Keratinocyte (primary cell): ENCODE results near the gene DRD2. TPM values are rescaled to one million over a fixed set of nuclear protein-coding genes. Genes with fewer than 3 reads are reported as not detected.

Experiments used
- DNase-seq: peaks from one replicate; pipeline ENCODE4 v3.0.0-alpha.2; 2011; ENCODE audit warnings: low read depth, missing footprints, low spot score
- FAIRE-seq: peaks from 2 replicates; lab custom pipeline; 2011; peaks lifted over from hg19 to GRCh38; lab: Jason Lieb, UNC
- H2AFZ ChIP-seq: 2 replicates; pipeline ENCODE4 v1.6.0; 2012; ENCODE audit warnings: low read length, control low read depth, inconsistent platforms; ENCODE audit not compliant: control insufficient read depth
- H3K27ac ChIP-seq: 2 replicates; pipeline ENCODE4 v1.5.1; 2011; ENCODE audit warnings: low read length; ENCODE audit not compliant: control insufficient read depth, insufficient read depth
- H3K27me3 ChIP-seq: 3 replicates; pipeline ENCODE4 v1.6.0; 2011; ENCODE audit warnings: low read length; ENCODE audit not compliant: control insufficient read depth, insufficient read depth; ENCODE audit errors: extremely low read depth
- H3K36me3 ChIP-seq, 2 experiments: 2 replicates in 1 of 2; 3 replicates in 1 of 2; pipeline ENCODE4 v1.5.1; 2011; ENCODE audit warnings: low read length in 2 of 2, mild to moderate bottlenecking in 1 of 2; ENCODE audit not compliant: control insufficient read depth in 2 of 2, insufficient read depth in 2 of 2; ENCODE audit errors: extremely low read depth in 1 of 2
- H3K4me1 ChIP-seq: 3 replicates; pipeline ENCODE4 v1.5.1; 2011; ENCODE audit warnings: low read length; ENCODE audit not compliant: control insufficient read depth, insufficient read depth; ENCODE audit errors: extremely low read depth
- H3K4me2 ChIP-seq: 3 replicates; pipeline ENCODE4 v1.6.0; 2011; ENCODE audit warnings: low read depth, low read length; ENCODE audit not compliant: control insufficient read depth, insufficient read depth; ENCODE audit errors: extremely low read depth
- H3K4me3 ChIP-seq, 3 experiments: fragments of 200-600 bp in 1 of 3; sonication (generic) in 1 of 3; 2 replicates in 2 of 3; 3 replicates in 1 of 3; pipeline ENCODE4 v1.5.1; 2011 to 2016; ENCODE audit warnings: low read length in 3 of 3, mild to moderate bottlenecking in 3 of 3, control low read depth in 2 of 3, inconsistent platforms in 1 of 3, low read depth in 1 of 3, mixed read lengths in 1 of 3, mixed run types in 1 of 3, moderate library complexity in 1 of 3; ENCODE audit not compliant: control insufficient read depth in 2 of 3, insufficient read depth in 2 of 3; ENCODE audit errors: extremely low read depth in 1 of 3
- H3K79me2 ChIP-seq: 2 replicates; pipeline ENCODE4 v1.6.0; 2012; ENCODE audit warnings: low read length; ENCODE audit not compliant: control insufficient read depth, insufficient read depth
- H3K9ac ChIP-seq: 3 replicates; pipeline ENCODE4 v1.6.0; 2011; ENCODE audit warnings: low read length; ENCODE audit not compliant: control insufficient read depth, insufficient read depth; ENCODE audit errors: extremely low read depth
- H3K9me1 ChIP-seq: 3 replicates; pipeline ENCODE4 v1.6.0; 2011; ENCODE audit warnings: low read length; ENCODE audit not compliant: control insufficient read depth, insufficient read depth; ENCODE audit errors: extremely low read depth
- H3K9me3 ChIP-seq: 2 replicates; pipeline ENCODE4 v1.5.1; 2012; ENCODE audit warnings: low read depth, low read length; ENCODE audit not compliant: control insufficient read depth
- H4K20me1 ChIP-seq: 3 replicates; pipeline ENCODE4 v1.6.0; 2011; ENCODE audit warnings: low read length; ENCODE audit not compliant: control insufficient read depth, insufficient read depth; ENCODE audit errors: extremely low read depth
- EZH2 ChIP-seq: IDR thresholded peaks from one replicate; pipeline ENCODE4 v1.6.1; 2012; ENCODE audit warnings: inconsistent platforms, mild to moderate bottlenecking, low read length, moderate library complexity
- dilution Hi-C: fragments of 300-500 bp; cut with MboI; formaldehyde crosslinking; loops from one replicate; pipeline ENCODE4 v1.7.0; 2020; ENCODE audit warnings: low sequenced_read_pairs; ENCODE audit not compliant: extremely low pct_ligation_motif_present
- polyA plus RNA-seq, 5 experiments: library from polyadenylated mRNA; depleted of rRNA in 3 of 5; stranded (reverse) in 3 of 5; stranded (forward) in 1 of 5; unstranded in 1 of 5; fragments of >200 nt; gene quantifications; 1 replicate in 1 of 5; 2 replicates in 3 of 5; 3 replicates in 1 of 5; pipeline versions ENCODE4 v1.2.1 to v1.2.3, GENCODE V29; 2011 to 2012; ENCODE audit warnings: missing spikeins in 2 of 5, low read depth in 1 of 5, low replicate concordance in 1 of 5
- TF ChIP-seq, protein P1 (sequence below), 3 experiments: IDR thresholded peaks in 1 of 3; conservative IDR thresholded peaks in 1 of 3; optimal IDR thresholded peaks in 1 of 3; 2 replicates in 2 of 3; 3 replicates in 1 of 3; pipeline versions ENCODE3 to v1.5.1; 2011; ENCODE audit warnings: low read length in 3 of 3, mild to moderate bottlenecking in 3 of 3, moderate library complexity in 2 of 3, control low read depth in 1 of 3, inconsistent platforms in 1 of 3; ENCODE audit not compliant: insufficient read depth in 2 of 3; ENCODE audit errors: extremely low read depth in 1 of 3

The DRD2 gene
- polyA plus RNA-seq, 1 donor (not counting 4 experiments of a cell fraction or from before 2014, with no cell fraction given) = 0.26 TPM

DNA sequence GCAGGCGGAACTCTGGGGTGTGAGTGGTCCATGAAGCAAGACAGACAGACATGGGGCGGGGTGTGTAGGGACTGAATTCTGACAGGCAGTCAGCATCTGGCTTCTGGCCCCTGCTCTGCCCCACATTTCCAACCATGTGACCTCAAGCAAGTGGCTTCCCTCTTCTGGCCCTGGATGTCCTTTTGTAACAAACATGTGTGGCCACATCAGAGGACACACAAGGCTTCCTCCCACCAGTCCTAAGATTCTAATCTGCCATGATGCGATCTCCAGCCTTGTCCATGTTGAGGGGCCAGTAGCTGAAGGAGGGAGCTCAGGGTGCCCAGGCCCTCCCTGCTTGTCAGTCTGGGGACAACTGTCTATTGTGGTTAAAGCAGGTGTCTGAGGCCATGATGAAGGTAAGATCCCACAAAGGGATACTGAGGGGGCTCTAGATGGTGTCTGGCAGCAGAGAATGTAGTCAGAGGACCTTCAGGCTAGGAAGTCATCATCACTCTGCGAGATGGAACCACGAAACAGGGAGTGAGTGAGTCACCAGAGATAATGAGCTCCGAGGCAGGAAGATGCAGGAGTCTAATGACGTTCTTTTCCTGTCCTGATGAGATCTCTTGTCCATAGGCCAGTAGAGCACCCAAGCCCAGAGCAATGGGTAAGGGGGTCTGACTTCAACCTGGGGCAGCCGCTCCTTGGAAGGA lies 27.4 kb downstream of the DRD2 start:
- H4K20me1 ChIP-seq = no peaks in the 10 kb centered on the region
- peak overlapping the region; percentile 73 for H3K4me2 ChIP-seq
- peak; percentile 98 for FAIRE-seq
- H3K27me3 ChIP-seq = no peaks in the 10 kb centered on the region
- TF ChIP-seq EZH2 = no peak
- TF ChIP-seq, protein P1, sequence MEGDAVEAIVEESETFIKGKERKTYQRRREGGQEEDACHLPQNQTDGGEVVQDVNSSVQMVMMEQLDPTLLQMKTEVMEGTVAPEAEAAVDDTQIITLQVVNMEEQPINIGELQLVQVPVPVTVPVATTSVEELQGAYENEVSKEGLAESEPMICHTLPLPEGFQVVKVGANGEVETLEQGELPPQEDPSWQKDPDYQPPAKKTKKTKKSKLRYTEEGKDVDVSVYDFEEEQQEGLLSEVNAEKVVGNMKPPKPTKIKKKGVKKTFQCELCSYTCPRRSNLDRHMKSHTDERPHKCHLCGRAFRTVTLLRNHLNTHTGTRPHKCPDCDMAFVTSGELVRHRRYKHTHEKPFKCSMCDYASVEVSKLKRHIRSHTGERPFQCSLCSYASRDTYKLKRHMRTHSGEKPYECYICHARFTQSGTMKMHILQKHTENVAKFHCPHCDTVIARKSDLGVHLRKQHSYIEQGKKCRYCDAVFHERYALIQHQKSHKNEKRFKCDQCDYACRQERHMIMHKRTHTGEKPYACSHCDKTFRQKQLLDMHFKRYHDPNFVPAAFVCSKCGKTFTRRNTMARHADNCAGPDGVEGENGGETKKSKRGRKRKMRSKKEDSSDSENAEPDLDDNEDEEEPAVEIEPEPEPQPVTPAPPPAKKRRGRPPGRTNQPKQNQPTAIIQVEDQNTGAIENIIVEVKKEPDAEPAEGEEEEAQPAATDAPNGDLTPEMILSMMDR (optimal IDR thresholded peaks at IDR 0.05 in 1 of 3, IDR thresholded peaks at IDR 0.05 in 1 of 3, conservative IDR thresholded peaks at IDR 0.05 in 1 of 3; ENCODE audit: extremely low read depth in 1 of 3, insufficient read depth in 2 of 3, low read length in 3 of 3) = no peak
- H3K9me1 ChIP-seq = no peaks in the 10 kb centered on the region
- no peak overlapping the region for H3K4me3 ChIP-seq
- dilution Hi-C loops = no loop called here
- H3K27ac ChIP-seq = peak overlapping the region; percentile 86
- peak overlapping the region; percentile 65 for H3K9ac ChIP-seq
- no peaks in the 10 kb centered on the region for H3K36me3 ChIP-seq
- peak; percentile 65 for DNase-seq
- H3K9me3 ChIP-seq = no peaks in the 10 kb centered on the region
- no peaks in the 10 kb centered on the region for H3K79me2 ChIP-seq
- H3K4me1 ChIP-seq = peaks cover 33% of the 10 kb centered on the region
- no peak overlapping the region for H2AFZ ChIP-seq

DNA sequence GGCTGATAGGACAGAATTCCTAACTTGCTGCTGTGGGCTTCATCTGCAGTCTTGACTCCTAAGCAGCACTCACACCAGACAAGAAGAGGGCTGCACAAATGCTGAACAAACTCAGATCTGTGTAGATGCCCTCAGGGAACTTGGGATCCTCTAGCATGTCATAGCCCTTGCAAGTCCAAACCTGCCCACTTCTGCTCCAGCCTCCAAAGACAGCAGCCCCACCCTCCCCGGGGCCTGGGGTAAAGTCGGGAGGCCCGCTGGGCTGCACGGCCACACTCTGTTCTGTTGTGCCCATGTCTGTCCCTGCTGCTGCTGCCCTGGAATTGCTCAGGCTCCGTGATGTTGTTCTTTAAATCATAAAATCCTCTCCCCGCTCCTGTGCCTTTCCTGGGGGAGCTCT lies 28.3 kb downstream of the DRD2 start:
- H4K20me1 ChIP-seq = no peaks in the 10 kb centered on the region
- H3K4me1 ChIP-seq = peaks cover 33% of the 10 kb centered on the region
- no peak overlapping the region for H2AFZ ChIP-seq
- no peaks in the 10 kb centered on the region for H3K9me3 ChIP-seq
- H3K79me2 ChIP-seq = no peaks in the 10 kb centered on the region
- H3K27me3 ChIP-seq = no peaks in the 10 kb centered on the region
- FAIRE-seq = peak; percentile 93
- peak overlapping the region; percentile 65 for H3K9ac ChIP-seq
- peak overlapping the region; percentile 86 for H3K27ac ChIP-seq
- peak; percentile 96 for DNase-seq
- TF ChIP-seq EZH2 = no peak
- TF ChIP-seq, protein P1 (optimal IDR thresholded peaks at IDR 0.05 in 1 of 3, IDR thresholded peaks at IDR 0.05 in 1 of 3, conservative IDR thresholded peaks at IDR 0.05 in 1 of 3; ENCODE audit: extremely low read depth in 1 of 3, insufficient read depth in 2 of 3, low read length in 3 of 3) = no peak
- H3K36me3 ChIP-seq = no peaks in the 10 kb centered on the region
- H3K4me3 ChIP-seq = no peak overlapping the region
- dilution Hi-C loops = no loop called here
- H3K9me1 ChIP-seq = no peaks in the 10 kb centered on the region
- peak overlapping the region; percentile 73 for H3K4me2 ChIP-seq
